Nephron progenitor cell (in vitro differentiated cells): ENCODE data around the gene NPEPL1.
A peak's percentile ranks its signal among the peaks of the same experiment; 100 is the strongest.

Source experiments
- DNase-seq: peaks from one replicate; pipeline ENCODE4 v3.0.0; 2021
- H3K27ac Mint-ChIP-seq: 2 replicates; pipeline ENCODE4 v1.8.0; 2021; ENCODE audit warnings: mild to moderate bottlenecking, moderate library complexity, mixed read lengths
- H3K27me3 Mint-ChIP-seq: 2 replicates; pipeline ENCODE4 v1.8.0; 2021; ENCODE audit warnings: mild to moderate bottlenecking, low read depth, mixed read lengths; ENCODE audit not compliant: poor library complexity
- H3K36me3 Mint-ChIP-seq: 2 replicates; pipeline ENCODE4 v1.8.0; 2021; ENCODE audit warnings: low read depth, mixed read lengths
- H3K4me1 Mint-ChIP-seq: 2 replicates; pipeline ENCODE4 v1.8.0; 2021; ENCODE audit warnings: mixed read lengths
- H3K4me3 Mint-ChIP-seq: 2 replicates; pipeline ENCODE4 v1.8.0; 2021; ENCODE audit warnings: mild to moderate bottlenecking, moderate library complexity, mixed read lengths
- H3K9me3 Mint-ChIP-seq: 2 replicates; pipeline ENCODE4 v1.8.0; 2021; ENCODE audit warnings: mild to moderate bottlenecking, moderate library complexity, mixed read lengths
- CTCF ChIP-seq: fragments of 200-600 bp; sonication (generic); IDR thresholded peaks from 2 replicates; pipeline ENCODE4 v1.5.0; 2021; ENCODE audit warnings: antibody characterized with exemption

Gene NPEPL1

GRCh38 chr20:58651559-58651945, 41.0 kb upstream of the NPEPL1 start:
- no peaks in the 10 kb centered on the region for H3K9me3 Mint-ChIP-seq
- peaks cover 21% of the 10 kb centered on the region for H3K27me3 Mint-ChIP-seq
- peak overlapping the region; percentile 99 for H3K27ac Mint-ChIP-seq
- H3K4me1 Mint-ChIP-seq: peaks cover 63% of the 10 kb centered on the region
- peak overlapping the region; percentile 99 for H3K4me3 Mint-ChIP-seq
- no peak for TF ChIP-seq CTCF
- H3K36me3 Mint-ChIP-seq: no peaks in the 10 kb centered on the region
- DNase-seq: no peak

GRCh38 chr20:58651946-58652605, 40.5 kb upstream of the NPEPL1 start:
- Mint-ChIP-seq H3K36me3 (no peaks in the 10 kb centered on the region), H3K9me3 (no peaks in the 10 kb centered on the region), H3K27me3 (peaks cover 17% of the 10 kb centered on the region), H3K4me1 (peaks cover 63% of the 10 kb centered on the region), H3K4me3 (peak overlapping the region; percentile 99), H3K27ac (peak overlapping the region; percentile 99)
- DNase-seq: peak; percentile 41
- TF ChIP-seq CTCF: no peak

- TF ChIP-seq CTCF: no peak
These were observed 39.9 kb upstream of the NPEPL1 start for GRCh38 chr20:58652606-58653294.

GRCh38 chr20:58654337-58654736, 38.3 kb upstream of the NPEPL1 start:
- peaks cover 3% of the 10 kb centered on the region for H3K27me3 Mint-ChIP-seq
- no peaks in the 10 kb centered on the region for H3K9me3 Mint-ChIP-seq
- H3K4me1 Mint-ChIP-seq: peaks cover 70% of the 10 kb centered on the region
- DNase-seq: no peak
- no peak for TF ChIP-seq CTCF
- H3K27ac Mint-ChIP-seq: no peak overlapping the region
- no peak overlapping the region for H3K4me3 Mint-ChIP-seq
- H3K36me3 Mint-ChIP-seq: no peaks in the 10 kb centered on the region

More at GRCh38 chr20:58652606-58653294, 39.9 kb upstream of the NPEPL1 start:
- peak overlapping the region; percentile 99 for H3K27ac Mint-ChIP-seq
- peaks cover 63% of the 10 kb centered on the region for H3K4me1 Mint-ChIP-seq
- H3K27me3 Mint-ChIP-seq: peaks cover 13% of the 10 kb centered on the region
- no peak for DNase-seq
- H3K36me3 Mint-ChIP-seq: no peaks in the 10 kb centered on the region
- no peaks in the 10 kb centered on the region for H3K9me3 Mint-ChIP-seq
- peak overlapping the region; percentile 99 for H3K4me3 Mint-ChIP-seq

- Mint-ChIP-seq H3K27ac (no peak overlapping the region), H3K36me3 (no peaks in the 10 kb centered on the region), H3K4me3 (peak overlapping the region; percentile 45), H3K9me3 (no peaks in the 10 kb centered on the region), H3K27me3 (no peaks in the 10 kb centered on the region), H3K4me1 (peaks cover 79% of the 10 kb centered on the region)
- no peak for TF ChIP-seq CTCF
- no peak for DNase-seq
These were observed 37.1 kb upstream of the NPEPL1 start for GRCh38 chr20:58655328-58656107.
